HG02610 (cell line): ENCODE measurements around the gene CD300LG.
"Not testable (repeated sequence)": the region's sequence is repeated elsewhere in the genome, so short reads cannot be mapped to it uniquely, and the experiment has no call there.

Experiments
- ATAC-seq: cut with Tn5 transposase; IDR thresholded peaks from one replicate; pipeline ENCODE4 v1.9.1; 2021; ENCODE audit warnings: mild to moderate bottlenecking, moderate library complexity; ENCODE audit not compliant: unreplicated experiment

Gene CD300LG

DNA sequence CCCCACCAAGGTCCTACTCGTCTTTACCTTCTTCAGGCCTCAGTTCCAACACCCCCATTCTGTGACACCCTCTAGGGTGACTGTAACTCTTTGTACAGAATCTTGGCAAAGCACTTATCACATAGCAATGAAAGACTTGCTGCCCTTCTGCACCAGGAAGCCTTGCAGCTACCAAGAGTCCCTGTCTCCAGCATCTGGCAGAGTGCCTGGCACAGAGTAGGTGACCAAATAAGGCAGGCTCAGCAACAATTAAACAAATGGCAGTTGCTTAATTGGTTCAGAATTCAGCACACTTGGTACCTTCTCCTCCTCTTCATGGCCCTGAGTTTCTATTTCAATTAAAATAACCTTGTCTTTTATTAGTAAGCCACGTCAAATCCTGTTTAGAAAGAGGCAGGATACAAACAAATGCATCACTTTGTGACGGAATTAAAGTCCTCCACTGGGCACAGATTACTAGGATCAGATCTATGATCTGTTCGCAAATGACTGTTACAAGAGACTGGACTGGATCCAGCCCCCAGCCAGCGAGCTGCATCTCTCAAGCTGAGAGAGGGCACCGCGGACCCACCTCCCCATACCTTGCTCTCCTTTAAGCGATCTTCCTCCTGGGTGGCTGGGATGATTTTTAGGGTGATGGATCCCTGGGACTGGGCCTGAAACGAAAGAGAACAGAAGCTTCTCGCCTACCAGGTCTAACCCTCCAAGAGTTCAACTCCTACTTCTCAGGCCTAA lies 23.5 kb upstream of the CD300LG start:
- no peak for ATAC-seq

DNA sequence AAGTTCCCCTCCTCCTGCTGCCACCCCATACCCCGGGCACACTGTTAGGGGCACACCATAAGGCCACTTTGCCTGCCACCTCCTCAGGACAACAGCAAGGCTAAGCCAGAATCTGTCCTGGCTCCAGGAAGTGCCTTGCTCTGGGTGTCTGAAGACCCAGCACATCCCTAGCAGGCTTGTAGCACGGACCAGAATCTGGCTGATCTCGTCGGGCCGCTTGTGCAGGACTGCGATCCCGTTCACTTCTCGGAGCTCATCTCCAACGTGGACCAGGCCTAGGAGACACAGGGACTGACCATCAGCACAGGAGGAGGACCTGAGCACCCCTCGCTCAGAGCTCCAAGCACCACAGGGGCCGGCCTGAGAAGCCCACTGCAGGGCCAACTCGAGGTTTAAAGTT lies 21.4 kb upstream of the CD300LG start:
- no peak for ATAC-seq

DNA sequence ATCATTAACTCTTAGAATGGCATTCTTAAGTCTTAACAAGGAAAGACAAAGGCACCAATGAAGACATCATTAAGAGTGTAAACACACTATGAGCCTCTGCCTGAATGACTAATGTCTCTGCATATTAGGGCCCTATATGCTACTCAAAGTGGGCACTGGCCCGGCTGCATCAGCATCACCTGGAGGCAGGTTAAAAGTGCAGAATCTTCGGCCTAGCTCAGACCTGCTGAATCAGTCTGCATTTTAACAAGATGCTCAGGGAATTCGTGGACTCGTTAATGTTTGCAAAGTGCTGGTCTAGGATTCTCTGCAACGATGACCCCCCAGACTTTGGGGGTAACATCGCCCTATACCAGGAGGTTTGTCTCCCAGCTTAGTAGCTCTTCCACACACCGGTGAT lies 20.8 kb upstream of the CD300LG start:
- no peak for ATAC-seq

DNA sequence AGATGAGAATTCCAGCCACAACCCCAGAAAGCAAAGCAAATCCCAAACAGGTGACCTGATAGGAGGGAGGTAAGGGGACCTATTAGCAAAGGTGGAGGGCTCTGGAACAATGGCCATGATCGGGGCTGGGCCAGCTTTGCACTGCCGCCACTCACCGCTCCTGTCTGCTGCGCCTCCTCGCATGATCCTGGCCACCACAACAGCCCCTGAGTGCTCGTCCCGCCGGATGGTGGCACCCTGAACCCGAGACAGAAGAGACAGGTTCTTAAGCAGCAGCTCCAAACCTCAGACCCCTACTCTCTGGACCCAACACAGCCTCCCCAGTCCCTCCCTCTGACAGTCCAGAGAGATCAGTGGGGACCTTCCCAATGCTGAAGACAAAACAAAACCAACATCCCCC lies 19.4 kb upstream of the CD300LG start:
- ATAC-seq = no peak

- ATAC-seq = no peak
These were observed 17.2 kb upstream of the CD300LG start for GRCh38 chr17:43829738-43830137.

GRCh38 chr17:43830510-43831140 lies 16.4 kb upstream of the CD300LG start:
- no peak for ATAC-seq

- ATAC-seq = no peak
These were observed 15.3 kb upstream of the CD300LG start for GRCh38 chr17:43831633-43832032.

GRCh38 chr17:43832168-43832975 lies 14.6 kb upstream of the CD300LG start:
- no peak for ATAC-seq

- ATAC-seq = no peak
These were observed 13.8 kb upstream of the CD300LG start, which contains the start of gene MPP3 for GRCh38 chr17:43832976-43833829. TSS of gene MPP3 (minus strand) at chr17:43833146. CDS start at chr17:43831906, 1,240 bp downstream.

DNA sequence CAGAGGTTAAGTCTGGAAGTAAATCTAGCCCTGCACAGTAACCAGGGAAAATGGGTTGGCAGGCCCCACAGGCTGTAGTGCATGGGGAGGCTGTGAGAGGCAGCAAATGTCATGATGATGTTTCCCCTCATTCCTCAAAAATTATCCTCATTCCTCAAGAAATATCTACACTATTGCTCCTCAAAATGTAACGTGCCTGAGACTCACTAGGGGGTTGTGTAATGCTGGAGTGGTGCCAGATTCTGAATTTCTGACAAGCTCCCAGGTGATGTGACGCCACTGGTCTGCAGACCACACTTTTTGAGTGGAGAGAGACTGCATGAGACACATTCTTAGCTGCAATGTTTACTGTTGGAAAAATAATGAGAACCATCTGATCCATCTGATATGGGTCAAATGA lies 12.9 kb upstream of the CD300LG start:
- no peak for ATAC-seq

- ATAC-seq = no peak
These were observed 7.3 kb upstream of the CD300LG start for GRCh38 chr17:43839670-43840108.

- no peak for ATAC-seq
These were observed 6.2 kb upstream of the CD300LG start for GRCh38 chr17:43840814-43841213.

GRCh38 chr17:43841282-43841681 lies 5.7 kb upstream of the CD300LG start:
- ATAC-seq = no peak

DNA sequence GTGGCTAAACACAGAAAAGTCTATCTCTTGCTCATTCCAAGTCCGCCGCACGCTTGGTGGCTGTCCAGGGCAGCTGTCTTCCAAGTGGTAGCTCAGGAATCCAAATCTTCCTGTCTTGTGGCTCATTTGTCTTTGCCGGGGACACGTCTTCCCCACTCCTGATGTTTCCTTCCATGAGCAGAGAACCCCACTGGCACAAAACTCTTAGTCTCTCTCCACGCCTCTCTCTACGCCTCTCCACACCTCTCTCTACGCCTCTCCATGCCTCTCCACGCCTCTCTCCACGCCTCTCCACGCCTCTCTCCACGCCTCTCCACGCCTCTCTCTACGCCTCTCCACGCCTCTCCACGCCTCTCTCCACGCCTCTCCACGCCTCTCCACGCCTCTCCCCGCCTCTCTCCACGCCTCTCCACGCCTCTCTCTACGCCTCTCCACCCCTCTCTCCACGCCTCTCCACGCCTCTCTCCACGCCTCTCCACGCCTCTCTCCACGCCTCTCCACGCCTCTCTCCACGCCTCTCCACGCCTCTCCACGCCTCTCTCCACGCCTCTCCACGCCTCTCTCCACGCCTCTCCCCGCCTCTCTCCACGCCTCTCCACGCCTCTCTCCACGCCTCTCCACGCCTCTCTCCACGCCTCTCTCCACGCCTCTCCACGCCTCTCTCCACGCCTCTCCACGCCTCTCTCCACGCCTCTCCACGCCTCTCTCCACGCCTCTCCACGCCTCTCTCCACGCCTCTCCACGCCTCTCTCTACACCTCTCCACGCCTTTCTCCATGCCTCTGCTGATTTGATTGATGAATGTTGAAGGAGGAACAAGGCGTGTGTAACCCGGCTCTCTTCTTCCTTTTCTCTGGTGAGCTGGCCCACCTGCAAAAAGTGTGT lies 4.6 kb upstream of the CD300LG start:
- not testable (repeated sequence) for ATAC-seq

GRCh38 chr17:43842975-43843325 lies 4.0 kb upstream of the CD300LG start:
- no peak for ATAC-seq

- ATAC-seq = no peak
These were observed 2.7 kb upstream of the CD300LG start for GRCh38 chr17:43844241-43844640.

- no peak for ATAC-seq
These were observed 1.2 kb upstream of the CD300LG start for GRCh38 chr17:43845766-43846165.

DNA sequence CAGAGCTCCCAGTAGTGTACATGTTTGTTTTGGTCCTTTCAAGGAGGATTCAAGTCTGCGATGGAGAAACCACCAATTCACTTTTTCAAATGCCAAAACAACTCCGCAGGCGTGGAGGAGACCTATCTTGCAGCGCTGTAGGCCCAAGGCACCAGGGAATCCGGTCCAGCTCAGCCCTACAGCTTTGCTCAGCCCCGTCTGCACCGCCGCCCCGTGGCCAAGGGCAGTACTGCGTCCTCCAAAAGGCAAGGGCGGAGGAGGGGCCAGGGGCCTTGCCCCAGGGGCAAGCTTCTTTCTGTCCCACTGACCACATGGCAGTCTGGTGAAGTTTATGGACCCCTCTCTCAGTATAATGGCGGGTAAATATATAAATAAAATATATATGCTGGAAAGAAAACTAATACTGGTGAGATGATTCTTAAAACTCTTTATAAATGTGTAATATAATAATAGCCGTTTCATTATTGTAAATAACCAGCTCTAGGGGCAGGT lies 709 bp upstream of the CD300LG start:
- no peak for ATAC-seq

DNA sequence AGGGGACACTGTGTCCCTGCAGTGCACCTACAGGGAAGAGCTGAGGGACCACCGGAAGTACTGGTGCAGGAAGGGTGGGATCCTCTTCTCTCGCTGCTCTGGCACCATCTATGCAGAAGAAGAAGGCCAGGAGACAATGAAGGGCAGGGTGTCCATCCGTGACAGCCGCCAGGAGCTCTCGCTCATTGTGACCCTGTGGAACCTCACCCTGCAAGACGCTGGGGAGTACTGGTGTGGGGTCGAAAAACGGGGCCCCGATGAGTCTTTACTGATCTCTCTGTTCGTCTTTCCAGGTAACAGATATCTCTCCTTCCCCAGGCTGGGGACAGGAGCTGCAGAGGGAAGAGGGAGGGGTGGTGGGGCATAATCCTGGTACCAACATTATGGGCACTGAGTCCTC lies 1.6 kb downstream of the CD300LG start:
- no peak for ATAC-seq

GRCh38 chr17:43849116-43849515 lies 2.1 kb downstream of the CD300LG start:
- no peak for ATAC-seq
